HepG2 (cell line): ENCODE data around the gene AFDN. TPM values are rescaled to one million over a fixed set of nuclear protein-coding genes. Genes with fewer than 3 reads are reported as not detected.

ENCODE experiments used
- CREBL2 ChIP-seq: sonication (generic); formaldehyde crosslinking; IDR thresholded peaks from 2 replicates; pipeline ENCODE4 v1.8.1; 2023; ENCODE audit warnings: missing genetic modification reagents, mild to moderate bottlenecking, borderline replicate concordance
- FOSL2 ChIP-seq: sonication (generic); formaldehyde crosslinking; IDR thresholded peaks from 2 replicates; pipeline ENCODE4 v1.4.0; 2020; ENCODE audit warnings: missing genetic modification reagents
- GLI4 ChIP-seq: sonication (generic); formaldehyde crosslinking; IDR thresholded peaks from 2 replicates; pipeline ENCODE4 v1.5.1; 2020; ENCODE audit warnings: missing genetic modification reagents, mild to moderate bottlenecking, moderate library complexity, borderline replicate concordance
- LCORL ChIP-seq, 2 experiments: fragments of 450-650 bp in 1 of 2; sonication (generic) in 1 of 2; formaldehyde crosslinking in 1 of 2; IDR thresholded peaks; 2 replicates each; pipeline versions ENCODE4 v1.5.0 to v1.6.1; 2017 to 2020; ENCODE audit warnings: antibody characterized with exemption in 1 of 2, missing genetic modification reagents in 1 of 2
- RBAK ChIP-seq: sonication (generic); formaldehyde crosslinking; IDR thresholded peaks from 2 replicates; pipeline ENCODE4 v1.5.1; 2020; ENCODE audit warnings: mild to moderate bottlenecking, missing genetic modification reagents
- RNF2 ChIP-seq: fragments of 450-650 bp; conservative IDR thresholded peaks from 2 replicates; pipeline ENCODE4 v1.6.1; 2016; ENCODE audit warnings: low read depth
- SALL2 ChIP-seq: sonication (generic); formaldehyde crosslinking; IDR thresholded peaks from 2 replicates; pipeline ENCODE4 v1.8.1; 2023; ENCODE audit warnings: mild to moderate bottlenecking, missing genetic modification reagents, inconsistent platforms
- SIN3A ChIP-seq: IDR thresholded peaks from 2 replicates; pipeline ENCODE4 v1.6.1; 2011; ENCODE audit warnings: low read depth, mild to moderate bottlenecking, control low read depth, low read length, borderline replicate concordance
- SMAD9 ChIP-seq: sonication (generic); formaldehyde crosslinking; IDR thresholded peaks from 2 replicates; pipeline ENCODE4 v1.5.1; 2020; ENCODE audit warnings: mild to moderate bottlenecking, missing genetic modification reagents
- SNAPC4 ChIP-seq: sonication (generic); formaldehyde crosslinking; IDR thresholded peaks from 2 replicates; pipeline ENCODE4 v1.4.0; 2020; ENCODE audit warnings: mild to moderate bottlenecking, missing genetic modification reagents
- SP5 ChIP-seq: IDR thresholded peaks from 2 replicates; pipeline ENCODE4 v1.6.1; 2016; ENCODE audit warnings: low read depth, borderline replicate concordance
- TFDP1 ChIP-seq: IDR thresholded peaks from 2 replicates; pipeline ENCODE4 v1.6.1; 2016; ENCODE audit warnings: missing compliant biosample characterization, missing genetic modification reagents, borderline replicate concordance
- ZFP90 ChIP-seq: sonication (generic); formaldehyde crosslinking; IDR thresholded peaks from 2 replicates; pipeline ENCODE4 v1.8.0; 2022; ENCODE audit warnings: missing genetic modification reagents, mild to moderate bottlenecking, inconsistent platforms, borderline replicate concordance
- ZGPAT ChIP-seq: IDR thresholded peaks from 2 replicates; pipeline ENCODE4 v1.6.1; 2016; ENCODE audit warnings: mild to moderate bottlenecking
- ZNF224 ChIP-seq: sonication (generic); formaldehyde crosslinking; IDR thresholded peaks from 2 replicates; pipeline ENCODE4 v1.5.0; 2020; ENCODE audit warnings: mild to moderate bottlenecking, missing genetic modification reagents
- ZNF296 ChIP-seq: sonication (generic); formaldehyde crosslinking; conservative IDR thresholded peaks from 2 replicates; pipeline ENCODE4 v1.5.0; 2020; ENCODE audit warnings: mild to moderate bottlenecking, missing genetic modification reagents
- ZNF558 ChIP-seq: sonication (generic); formaldehyde crosslinking; IDR thresholded peaks from 2 replicates; pipeline ENCODE4 v1.9.0; 2022; ENCODE audit warnings: mild to moderate bottlenecking, missing genetic modification reagents, borderline replicate concordance
- polyA plus RNA-seq, 8 experiments: library from polyadenylated mRNA; depleted of rRNA in 3 of 8; stranded (reverse) in 7 of 8; unstranded in 1 of 8; fragments of >200 nt; fragmentation: Illumina TruSeq in 4 of 8; extraction: Trizol in 4 of 8; gene quantifications; 2 replicates each; pipeline versions ENCODE4 v1.2.1 to v1.2.3, GENCODE V29; 2011 to 2016; ENCODE audit warnings: low read depth in 4 of 8, missing spikeins in 1 of 8, mixed read lengths in 1 of 8; ENCODE audit not compliant: insufficient read depth in 1 of 8
- total RNA-seq, 5 experiments: library from RNA; depleted of rRNA; stranded (reverse); fragments of >200 nt; fragmentation: Illumina TruSeq; extraction: Trizol; gene quantifications; 2 replicates each; pipeline ENCODE4 v1.2.3, GENCODE V29; 2016; ENCODE audit warnings: low read depth in 1 of 5
- TF ChIP-seq, protein P1 (sequence below): sonication (generic); formaldehyde crosslinking; IDR thresholded peaks from 2 replicates; pipeline ENCODE4 v1.5.0; 2020; ENCODE audit warnings: mild to moderate bottlenecking, low read depth, missing genetic modification reagents, borderline replicate concordance
- TF ChIP-seq, protein P2 (sequence below): sonication (generic); formaldehyde crosslinking; conservative IDR thresholded peaks from 2 replicates; pipeline ENCODE4 v1.4.0; 2020; ENCODE audit warnings: missing genetic modification reagents

AFDN gene
- total and polyA plus RNA-seq, 2 of the 13 experiments (the other 11 are each of a cell fraction or from before 2014, with no cell fraction given): 136 to 151 TPM

DNA sequence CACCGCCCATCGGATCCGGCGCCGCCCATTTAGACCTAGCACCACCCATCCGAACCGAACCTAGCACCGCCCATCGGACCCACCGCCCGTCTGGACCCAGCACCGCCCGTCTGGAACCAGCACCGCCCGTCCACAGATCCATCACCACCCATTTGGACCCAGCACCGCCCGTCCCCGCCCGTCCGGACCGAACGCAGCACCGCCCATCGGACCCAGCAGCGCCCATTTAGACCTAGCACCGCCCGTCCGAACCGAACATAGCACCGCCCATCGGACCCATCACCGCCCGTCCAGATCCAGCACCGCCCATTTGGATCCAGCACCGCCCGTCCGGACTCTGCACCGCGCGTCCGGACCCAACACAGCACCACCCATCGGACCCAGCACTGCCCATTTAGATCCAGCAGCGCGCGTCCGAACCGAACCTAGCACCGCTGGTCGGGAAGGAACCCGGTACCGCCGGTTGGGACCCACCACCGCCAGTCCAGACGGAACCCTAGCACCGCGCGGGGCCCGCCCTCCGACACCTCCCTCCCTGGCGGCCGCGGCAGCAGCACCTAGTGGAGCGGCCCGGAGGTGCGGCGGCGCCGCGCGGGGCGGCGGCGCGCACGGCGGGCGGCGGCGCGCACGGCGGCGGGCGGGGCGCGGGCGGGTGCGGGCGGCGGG is 348 bp upstream of the AFDN start (continued):
- TF ChIP-seq TFDP1 (no peak), ZFP90 (CRISPR knock-in tag) (0 out of 2 replicates have a peak, but pooled peaks have one; percentile 45), ZNF224 (CRISPR knock-in tag) (no peak), FOSL2 (CRISPR knock-in tag) (no peak), GLI4 (CRISPR knock-in tag) (peak; percentile 97), SNAPC4 (CRISPR knock-in tag) (no peak), ZGPAT (CRISPR knock-in tag) (peak; percentile 50; the same call in 1 of the 2 replicates), CREBL2 (peak; percentile 80; the same call in 1 of the 2 replicates), ZNF296 (CRISPR knock-in tag) (no peak), SMAD9 (no peak), LCORL (IDR thresholded peaks at IDR 0.05) (no peak), LCORL (CRISPR knock-in tag; IDR thresholded peaks at IDR 0.05) (no peak; the same call in 1 of the 2 replicates), ZNF558 (CRISPR knock-in tag) (no peak), SP5 (CRISPR knock-in tag) (0 out of 2 replicates have a peak, but pooled peaks have one; percentile 52), SALL2 (no peak), SIN3A (no peak; the same call in 1 of the 2 replicates), RNF2 (no peak), RBAK (CRISPR knock-in tag) (no peak)
- TF ChIP-seq, protein P1, sequence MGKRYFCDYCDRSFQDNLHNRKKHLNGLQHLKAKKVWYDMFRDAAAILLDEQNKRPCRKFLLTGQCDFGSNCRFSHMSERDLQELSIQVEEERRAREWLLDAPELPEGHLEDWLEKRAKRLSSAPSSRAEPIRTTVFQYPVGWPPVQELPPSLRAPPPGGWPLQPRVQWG (CRISPR knock-in tag): no peak
- TF ChIP-seq, protein P2, sequence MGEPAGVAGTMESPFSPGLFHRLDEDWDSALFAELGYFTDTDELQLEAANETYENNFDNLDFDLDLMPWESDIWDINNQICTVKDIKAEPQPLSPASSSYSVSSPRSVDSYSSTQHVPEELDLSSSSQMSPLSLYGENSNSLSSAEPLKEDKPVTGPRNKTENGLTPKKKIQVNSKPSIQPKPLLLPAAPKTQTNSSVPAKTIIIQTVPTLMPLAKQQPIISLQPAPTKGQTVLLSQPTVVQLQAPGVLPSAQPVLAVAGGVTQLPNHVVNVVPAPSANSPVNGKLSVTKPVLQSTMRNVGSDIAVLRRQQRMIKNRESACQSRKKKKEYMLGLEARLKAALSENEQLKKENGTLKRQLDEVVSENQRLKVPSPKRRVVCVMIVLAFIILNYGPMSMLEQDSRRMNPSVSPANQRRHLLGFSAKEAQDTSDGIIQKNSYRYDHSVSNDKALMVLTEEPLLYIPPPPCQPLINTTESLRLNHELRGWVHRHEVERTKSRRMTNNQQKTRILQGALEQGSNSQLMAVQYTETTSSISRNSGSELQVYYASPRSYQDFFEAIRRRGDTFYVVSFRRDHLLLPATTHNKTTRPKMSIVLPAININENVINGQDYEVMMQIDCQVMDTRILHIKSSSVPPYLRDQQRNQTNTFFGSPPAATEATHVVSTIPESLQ (CRISPR knock-in tag): no peak
